NCI-H146 treated with DMSO at 0.1 percent for 48 hours (cell line): ENCODE results near the gene KHSRP.
"Not testable (repeated sequence)": the region's sequence is repeated elsewhere in the genome, so short reads cannot be mapped to it uniquely, and the experiment has no call there.

Experiments used
- DNase-seq: peaks from one replicate; lab custom pipeline; 2025; ENCODE audit not compliant: unreplicated experiment; lab: John Stamatoyannopoulos, UW

KHSRP gene

GRCh38 chr19:6418562-6418932 is 6.1 kb downstream of the KHSRP start:
- DNase-seq: no peak

GRCh38 chr19:6417713-6418561 is 6.7 kb downstream of the KHSRP start:
- no peak for DNase-seq

DNA sequence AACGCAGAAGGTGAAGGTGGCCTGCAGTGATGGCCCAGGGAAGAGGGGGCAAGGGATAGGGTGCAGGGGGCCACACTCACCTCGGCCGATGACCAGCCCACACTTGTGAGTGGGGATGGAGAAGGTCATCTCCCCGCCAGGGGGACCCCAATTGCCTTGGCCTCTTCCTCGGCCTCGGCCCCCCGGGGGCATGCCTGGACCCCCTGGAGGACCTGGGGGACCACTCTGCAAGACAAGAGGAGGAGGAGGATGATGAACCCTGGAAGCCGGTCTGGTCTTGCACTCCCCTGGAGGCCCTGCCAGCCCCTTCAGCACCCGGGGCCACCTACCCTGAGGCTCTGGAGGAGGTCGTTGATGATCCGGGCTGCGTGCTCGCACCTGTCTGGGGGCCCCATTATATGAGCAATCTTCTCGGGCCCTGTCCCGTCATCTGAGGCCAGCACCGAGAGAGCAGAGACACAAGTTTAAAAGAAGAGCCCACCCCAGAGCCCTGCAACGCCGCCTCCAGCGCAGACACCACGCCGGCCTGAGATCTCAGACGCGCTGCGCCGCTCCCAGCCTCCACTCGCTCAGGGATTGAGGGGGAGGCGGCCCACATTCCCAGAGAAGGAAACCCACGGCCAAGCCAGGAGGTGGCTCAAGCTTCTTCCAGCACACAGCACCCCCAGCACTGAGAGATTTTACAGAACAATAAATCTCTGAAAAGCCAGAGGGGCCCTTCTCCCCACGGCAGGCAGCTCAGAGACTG is 7.8 kb downstream of the KHSRP start:
- DNase-seq: no peak

GRCh38 chr19:6415591-6416190 is 8.9 kb downstream of the KHSRP start:
- DNase-seq: no peak

DNA sequence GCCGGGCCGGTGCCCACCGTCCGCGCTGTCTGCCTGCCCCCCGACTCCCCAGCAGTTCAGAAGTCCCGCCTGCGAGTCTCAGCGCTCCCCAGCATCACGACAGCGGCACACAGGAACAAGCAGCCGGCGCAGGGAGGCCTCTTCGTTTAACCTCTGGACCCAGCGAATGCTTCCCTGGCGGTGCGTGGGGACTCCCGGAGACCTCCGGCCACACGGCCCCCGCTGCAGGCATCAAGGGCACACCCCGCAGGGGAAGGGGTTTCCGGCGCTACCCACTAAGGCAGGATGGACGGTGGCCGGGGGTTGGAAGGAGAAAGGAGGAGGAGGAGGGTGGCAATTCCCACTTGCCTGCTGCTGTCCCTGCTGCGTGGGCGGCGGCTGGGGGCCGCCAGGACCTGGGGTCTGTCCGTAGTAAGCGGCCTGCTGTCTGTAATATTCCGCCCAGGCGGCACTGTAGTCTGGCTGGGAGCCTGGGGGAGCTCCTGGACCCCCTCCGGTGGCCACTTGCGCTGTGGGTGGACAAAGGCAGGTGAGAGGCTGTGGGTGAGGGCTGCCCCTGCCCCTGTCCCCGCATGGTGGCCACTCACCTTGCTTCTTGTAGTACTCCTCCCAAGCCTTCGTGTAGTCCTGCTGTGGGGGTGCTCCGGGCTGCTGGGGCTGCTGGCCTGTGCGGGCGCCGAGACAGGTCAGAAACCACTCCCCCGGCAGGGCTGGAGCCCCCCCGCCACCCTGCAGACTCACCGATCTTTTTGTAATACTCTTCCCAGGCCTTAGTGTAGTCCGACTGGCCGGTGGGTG is 9.6 kb downstream of the KHSRP start:
- DNase-seq: no peak

GRCh38 chr19:6413721-6414643 is 10.6 kb downstream of the KHSRP start:
- DNase-seq: no peak

- DNase-seq: no peak
Measured at GRCh38 chr19:6413291-6413690, 11.3 kb downstream of the KHSRP start.

DNA sequence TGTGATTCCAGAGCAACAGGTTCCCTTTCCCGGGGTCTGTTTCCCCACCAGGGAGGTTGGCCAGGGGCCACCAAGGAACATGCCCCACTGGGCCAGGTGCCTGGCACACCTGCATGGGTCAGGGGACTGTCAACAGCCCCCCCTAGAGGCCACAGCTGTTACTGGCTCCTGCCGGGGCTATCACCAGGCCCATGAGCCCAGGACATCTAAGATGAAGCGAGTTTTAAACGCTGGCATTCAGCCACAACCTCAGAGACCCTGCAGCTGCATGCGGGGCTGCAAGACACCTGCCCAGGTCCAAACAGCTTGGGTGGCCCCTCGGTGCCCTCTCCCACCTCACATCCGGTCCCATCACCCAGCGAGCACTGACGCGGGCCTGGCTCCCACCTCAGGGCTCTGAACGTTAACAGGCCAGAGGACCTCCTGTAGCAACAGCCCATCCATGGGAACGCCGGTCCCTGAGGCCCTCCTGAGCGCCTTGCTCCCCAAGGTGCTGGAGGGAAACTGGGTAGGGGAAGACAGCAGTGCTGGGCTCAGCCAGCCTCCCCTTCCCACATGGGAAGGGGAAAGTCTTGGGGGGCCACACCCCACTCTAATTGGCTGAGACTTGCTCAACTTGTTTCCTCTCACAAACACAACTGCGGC is 12.0 kb downstream of the KHSRP start:
- no peak for DNase-seq

- DNase-seq: no peak
Measured at GRCh38 chr19:6412061-6412446, 12.6 kb downstream of the KHSRP start.

DNA sequence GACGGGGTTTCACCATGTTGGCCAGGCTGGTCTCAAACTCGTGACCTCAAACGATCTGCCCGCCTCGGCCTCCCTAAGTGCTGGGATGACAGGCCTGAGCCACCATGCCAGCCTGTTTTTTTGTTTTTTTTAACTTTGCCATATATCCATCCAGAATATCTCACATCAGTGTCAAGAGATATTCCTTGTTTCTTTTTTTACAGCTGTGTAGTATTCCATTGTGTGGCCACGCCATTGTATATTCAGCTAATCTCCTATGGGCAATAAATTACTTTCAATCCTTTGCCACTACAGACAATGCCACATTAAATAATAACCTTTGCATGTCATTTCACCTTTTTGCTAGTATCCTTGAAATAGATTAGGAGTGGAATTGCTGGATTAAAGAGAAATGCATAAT is 15.3 kb downstream of the KHSRP start:
- DNase-seq: no peak

- DNase-seq: no peak
Measured at GRCh38 chr19:6406401-6406800, 18.2 kb downstream of the KHSRP start.

GRCh38 chr19:6402837-6403608 is 21.6 kb downstream of the KHSRP start:
- DNase-seq: no peak

DNA sequence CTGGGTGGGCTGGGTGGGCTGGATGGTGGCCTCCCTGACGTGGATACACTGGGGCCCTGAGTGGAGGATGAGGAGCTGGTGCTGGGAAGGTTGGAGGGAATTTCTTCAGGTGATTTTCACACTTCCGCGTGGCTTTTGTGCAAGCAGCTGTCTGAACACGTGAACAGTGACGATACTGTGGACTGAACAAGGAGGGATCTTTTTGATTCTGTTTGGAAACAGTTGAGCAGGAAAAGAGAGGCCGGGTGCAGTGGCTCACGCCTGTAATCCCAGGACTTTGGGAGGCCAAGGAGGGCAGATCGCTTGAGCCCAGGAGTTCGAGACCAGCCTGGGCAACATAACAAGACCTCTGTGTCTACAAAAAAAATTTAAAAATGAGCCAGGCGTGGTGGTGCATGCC is 22.6 kb downstream of the KHSRP start:
- no peak for DNase-seq

DNA sequence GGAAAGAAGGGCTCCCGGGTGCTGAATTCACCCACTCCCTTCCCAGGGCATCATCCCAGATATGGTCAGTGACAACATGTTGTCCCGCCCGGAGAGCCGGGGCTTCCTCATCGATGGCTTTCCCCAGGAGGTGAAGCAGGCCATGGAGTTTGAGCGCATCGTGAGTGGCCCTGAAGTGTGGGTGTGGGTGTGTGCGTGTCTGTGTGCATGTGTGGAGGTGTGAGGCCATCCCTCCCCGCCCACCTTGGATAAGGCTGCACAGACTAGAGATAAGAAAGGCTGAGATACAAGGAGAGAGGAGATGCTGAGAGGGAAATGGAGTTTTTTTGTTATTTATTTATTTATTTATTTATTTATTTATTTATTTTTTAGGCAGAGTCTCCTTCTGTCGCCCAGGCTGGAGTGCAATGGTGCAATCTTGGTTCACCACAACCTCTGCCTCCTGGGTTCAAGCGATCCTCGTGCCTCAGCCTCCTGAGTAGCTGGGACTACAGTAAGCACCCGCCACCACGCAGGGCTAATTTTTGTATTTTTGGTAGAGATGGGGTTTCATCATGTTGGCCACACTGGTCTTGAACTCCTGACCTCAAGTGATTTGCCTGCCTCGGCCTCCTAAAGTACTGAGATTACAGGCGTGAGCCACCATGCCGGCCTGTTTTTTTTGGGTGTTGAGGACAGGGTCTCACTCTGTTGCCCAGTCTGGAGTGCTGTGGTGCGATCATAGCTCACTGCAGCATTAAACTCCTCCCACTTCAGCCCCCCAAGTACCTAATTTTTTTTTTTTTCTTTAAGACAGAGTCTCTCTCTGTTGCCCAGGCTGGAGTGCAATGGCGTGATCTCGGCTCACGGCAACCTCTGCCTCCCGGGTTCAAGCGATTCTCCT is 24.3 kb downstream of the KHSRP start:
- DNase-seq: not testable (repeated sequence)

GRCh38 chr19:6396305-6396704 is 28.3 kb downstream of the KHSRP start:
- no peak for DNase-seq

DNA sequence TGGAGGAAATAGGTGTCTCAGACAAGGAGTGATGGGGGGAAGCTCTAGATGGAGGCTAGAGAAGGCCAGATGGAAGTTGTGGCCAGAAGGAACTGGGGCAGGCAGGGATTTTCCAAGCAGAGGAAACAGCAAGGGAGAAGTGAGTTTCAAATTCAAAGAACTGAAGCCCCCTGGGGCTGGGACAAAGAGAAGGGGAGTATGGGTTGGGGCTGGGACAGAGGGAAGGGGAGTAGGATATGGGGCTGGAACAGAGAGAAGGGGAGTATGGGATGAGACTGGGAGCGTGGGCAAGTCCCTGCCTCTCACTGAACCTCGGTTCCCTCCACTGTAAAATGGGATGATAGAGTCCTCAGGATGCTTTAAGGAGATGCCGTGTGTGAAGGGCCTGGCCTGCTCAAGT is 29.8 kb downstream of the KHSRP start:
- DNase-seq: no peak

- no peak for DNase-seq
Measured at GRCh38 chr19:6393983-6394412, 30.6 kb downstream of the KHSRP start.
